C4-2B (cell line): Measurements from ENCODE around the gene CHST10.
A peak's percentile ranks its signal among the peaks of the same experiment; 100 is the strongest.

Experiments used
- H3K27ac ChIP-seq: fragments of 450-650 bp; 2 replicates; pipeline ENCODE4 v1.5.1; 2017
- ZFX ChIP-seq: fragments of 450-650 bp; IDR thresholded peaks from 2 replicates; pipeline ENCODE4 v1.6.1; 2017
- TF ChIP-seq, protein P1 (sequence below): fragments of 450-650 bp; conservative IDR thresholded peaks from 2 replicates; pipeline ENCODE4 v1.5.1; 2017; ENCODE audit warnings: mild to moderate bottlenecking

Gene CHST10

DNA sequence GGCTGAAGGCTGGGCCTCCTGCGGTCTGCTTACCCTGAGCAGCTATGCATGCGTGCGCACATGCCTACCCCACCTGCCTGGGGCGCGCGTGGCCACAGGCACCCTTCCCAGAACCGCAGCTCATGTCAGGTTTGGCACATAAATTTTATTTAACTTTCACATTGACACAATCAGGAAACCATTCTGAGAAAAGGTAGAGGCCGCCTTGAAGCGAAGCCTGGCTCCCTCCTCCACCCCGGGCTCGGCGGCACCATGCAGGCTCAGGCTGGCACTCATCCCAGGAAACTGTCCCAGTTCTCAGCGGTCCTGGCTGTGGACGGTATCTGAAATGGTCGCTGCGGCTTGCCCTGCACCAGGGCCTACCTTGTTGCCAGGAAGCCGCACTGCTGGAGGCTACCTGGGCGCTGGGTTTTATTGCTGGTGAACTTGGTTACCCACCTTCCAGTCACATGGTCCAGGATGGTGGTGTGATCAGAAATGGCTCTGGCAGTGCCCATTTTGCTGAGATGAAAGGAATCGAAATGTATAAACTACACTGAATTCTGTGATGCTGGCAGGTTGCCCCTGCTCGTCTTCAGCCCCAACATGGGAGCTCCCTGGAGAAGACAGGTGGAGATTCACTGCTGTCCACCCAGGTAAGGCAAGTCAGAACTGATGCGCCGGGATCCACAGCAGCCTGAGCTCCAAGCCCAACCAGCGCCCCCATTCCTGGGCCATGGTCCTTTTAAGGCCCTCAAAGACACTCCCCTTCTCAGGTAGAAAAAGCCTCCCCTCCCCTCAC lies 25.5 kb downstream of the CHST10 start:
- peak overlapping the region; percentile 8; the same call in 1 of the 2 replicates for H3K27ac ChIP-seq
- no peak for TF ChIP-seq ZFX
- TF ChIP-seq, protein P1, sequence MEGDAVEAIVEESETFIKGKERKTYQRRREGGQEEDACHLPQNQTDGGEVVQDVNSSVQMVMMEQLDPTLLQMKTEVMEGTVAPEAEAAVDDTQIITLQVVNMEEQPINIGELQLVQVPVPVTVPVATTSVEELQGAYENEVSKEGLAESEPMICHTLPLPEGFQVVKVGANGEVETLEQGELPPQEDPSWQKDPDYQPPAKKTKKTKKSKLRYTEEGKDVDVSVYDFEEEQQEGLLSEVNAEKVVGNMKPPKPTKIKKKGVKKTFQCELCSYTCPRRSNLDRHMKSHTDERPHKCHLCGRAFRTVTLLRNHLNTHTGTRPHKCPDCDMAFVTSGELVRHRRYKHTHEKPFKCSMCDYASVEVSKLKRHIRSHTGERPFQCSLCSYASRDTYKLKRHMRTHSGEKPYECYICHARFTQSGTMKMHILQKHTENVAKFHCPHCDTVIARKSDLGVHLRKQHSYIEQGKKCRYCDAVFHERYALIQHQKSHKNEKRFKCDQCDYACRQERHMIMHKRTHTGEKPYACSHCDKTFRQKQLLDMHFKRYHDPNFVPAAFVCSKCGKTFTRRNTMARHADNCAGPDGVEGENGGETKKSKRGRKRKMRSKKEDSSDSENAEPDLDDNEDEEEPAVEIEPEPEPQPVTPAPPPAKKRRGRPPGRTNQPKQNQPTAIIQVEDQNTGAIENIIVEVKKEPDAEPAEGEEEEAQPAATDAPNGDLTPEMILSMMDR, result no peak

DNA sequence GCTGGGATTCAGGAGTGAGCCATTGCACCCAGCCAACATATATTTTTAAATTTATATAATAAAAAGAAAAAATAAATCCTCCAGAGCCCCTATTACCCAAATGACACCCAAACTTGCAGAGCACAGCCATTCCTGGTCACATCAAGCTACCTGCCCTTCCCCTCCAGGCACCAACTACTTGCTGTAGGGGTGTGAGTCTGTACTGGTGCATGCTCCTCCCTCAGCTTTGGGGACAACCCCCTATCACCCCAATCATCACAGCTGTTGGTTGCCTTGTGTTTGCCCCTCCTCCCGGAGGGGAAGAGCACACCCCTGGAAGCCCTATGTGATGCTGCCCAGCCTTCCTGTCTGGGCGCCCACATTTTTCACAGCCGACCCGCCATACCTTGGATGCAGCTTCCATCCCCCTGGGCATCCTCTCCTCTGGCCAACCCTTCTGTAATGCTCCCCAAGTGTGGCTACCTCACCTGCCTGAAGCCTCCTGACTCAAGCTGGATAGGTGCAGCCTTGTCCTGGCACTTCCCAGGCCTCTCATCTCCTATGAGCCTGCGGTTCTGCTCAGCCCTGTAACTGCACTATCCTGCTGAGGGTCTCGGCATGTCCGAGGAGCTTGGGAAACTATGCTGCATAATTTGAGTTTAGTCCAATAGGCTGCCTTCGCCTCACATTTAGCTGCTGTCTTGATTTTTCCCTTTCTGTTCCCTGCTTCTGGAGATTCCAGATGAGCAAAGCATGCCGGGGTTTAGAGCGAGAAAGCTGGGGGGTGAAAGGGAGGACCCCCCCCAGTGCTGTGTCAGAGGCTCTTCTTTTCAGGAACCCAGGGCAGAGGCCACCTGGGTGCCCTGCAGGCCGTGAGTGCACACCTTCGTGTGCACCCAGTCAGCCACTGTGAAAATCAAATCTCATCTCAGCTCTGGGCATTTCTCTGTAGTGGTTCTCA lies 27.2 kb downstream of the CHST10 start:
- TF ChIP-seq ZFX, result no peak
- TF ChIP-seq, protein P1, result no peak
- no peak overlapping the region for H3K27ac ChIP-seq

DNA sequence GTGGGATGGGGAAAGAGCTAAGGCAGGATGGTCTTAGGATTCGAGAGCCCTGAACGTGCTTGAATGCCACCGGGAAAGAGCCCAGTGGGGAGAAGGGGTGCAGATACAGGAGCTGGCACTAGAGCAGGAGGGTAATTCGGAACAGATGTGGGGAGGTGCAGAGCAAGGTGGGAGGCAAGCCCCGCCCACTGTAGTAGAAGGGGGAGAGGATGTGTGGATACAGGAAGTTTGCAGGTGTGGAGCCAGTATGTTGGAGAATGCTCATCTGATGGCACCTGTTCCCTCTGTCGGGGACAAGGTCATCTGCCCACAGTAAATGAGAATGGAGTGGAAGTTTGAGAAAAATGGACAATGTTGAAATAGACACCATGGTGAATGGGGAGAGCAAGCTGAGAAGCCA lies 28.8 kb downstream of the CHST10 start:
- no peak for TF ChIP-seq ZFX
- TF ChIP-seq, protein P1, result no peak
- H3K27ac ChIP-seq, result no peak overlapping the region

DNA sequence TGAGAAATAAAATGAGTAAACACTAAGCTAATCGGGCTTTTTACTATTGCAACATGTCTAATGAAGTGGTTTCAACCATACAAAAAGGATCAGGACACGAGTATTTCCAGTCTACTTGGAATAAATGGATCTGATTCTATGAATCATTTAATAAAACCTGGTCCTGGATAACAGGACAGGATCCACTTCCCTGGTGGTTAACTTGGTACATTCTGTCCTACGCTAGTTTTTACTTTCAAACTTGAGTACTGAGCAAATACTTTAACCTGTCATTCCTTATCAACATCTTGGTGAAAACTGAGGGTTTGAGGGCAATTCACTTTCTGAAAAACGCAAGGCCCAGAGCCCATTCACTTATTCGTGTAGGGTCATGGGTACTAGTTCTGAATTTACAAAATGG lies 33.5 kb downstream of the CHST10 start:
- TF ChIP-seq, protein P1, result no peak
- TF ChIP-seq ZFX, result no peak

DNA sequence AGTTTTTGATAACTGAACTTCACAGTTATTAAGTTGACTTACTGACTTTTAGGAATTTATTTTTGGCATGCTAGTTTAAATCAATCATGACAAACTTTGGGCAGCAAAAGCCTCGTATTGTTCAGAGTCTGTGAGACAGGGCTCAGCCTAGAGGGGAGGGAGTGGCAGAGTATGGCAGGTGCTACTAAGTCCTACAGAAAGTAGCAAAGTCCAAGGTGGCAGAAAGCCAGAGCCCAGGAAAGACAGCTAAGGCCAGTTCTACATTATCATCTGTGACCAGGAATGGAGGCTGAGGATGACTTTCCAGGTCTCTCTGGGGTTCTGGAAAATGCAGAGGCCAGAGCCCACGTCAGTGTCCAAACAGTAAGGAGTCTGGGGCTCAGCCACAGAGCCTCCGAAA lies 34.2 kb downstream of the CHST10 start:
- TF ChIP-seq ZFX, result no peak
- TF ChIP-seq, protein P1, result no peak
- H3K27ac ChIP-seq, result no peak overlapping the region

More for the DNA sequence above, 33.5 kb downstream of the CHST10 start:
- H3K27ac ChIP-seq, result no peak overlapping the region

DNA sequence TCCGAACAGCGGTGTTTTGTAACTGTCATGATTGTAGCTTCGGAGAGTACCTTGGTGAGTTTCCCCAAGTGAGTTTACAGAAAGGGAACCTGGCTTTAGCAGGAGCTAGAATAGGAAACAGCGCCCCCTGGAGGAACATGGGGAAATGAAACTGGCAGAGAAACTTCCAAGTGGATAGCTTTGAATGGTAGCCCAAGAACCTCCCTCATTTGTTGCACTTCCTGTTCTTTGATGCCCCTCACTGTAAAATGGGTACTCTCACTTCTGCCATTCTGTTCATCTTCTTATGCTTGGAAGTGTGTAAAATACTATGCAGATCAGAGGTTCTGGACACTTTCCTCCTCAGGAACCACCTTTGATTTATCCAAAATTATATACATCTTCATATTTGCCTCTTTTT lies 36.2 kb downstream of the CHST10 start:
- TF ChIP-seq, protein P1, result peak; percentile 92
- TF ChIP-seq ZFX, result no peak

DNA sequence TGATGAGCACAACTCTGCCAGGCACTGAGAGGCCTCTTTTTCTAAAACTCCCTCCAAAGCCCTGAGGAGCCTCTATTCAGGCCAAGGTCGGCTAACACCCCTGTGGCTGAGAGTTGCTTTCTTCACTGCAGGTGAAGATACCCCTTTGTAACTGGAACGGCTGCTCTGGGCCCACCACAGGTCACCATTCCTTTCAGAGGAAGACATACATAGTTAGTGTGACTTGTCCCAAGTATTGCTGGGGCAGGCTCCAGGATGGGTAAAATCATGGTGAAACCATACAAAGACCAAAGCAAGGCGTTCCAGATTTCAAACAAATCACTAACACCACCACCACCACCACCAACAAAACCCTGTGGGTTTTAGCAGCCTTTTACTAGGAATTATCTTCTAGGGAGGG lies 36.8 kb downstream of the CHST10 start:
- H3K27ac ChIP-seq, result no peak overlapping the region
- TF ChIP-seq, protein P1, result no peak
- no peak for TF ChIP-seq ZFX

More for the DNA sequence above, 36.2 kb downstream of the CHST10 start:
- H3K27ac ChIP-seq, result no peak overlapping the region
